CD4-positive, alpha-beta T cell treated with Interleukin-17A for 1 hour (primary cell): Measurements from ENCODE around the gene NVL.
"Not testable (repeated sequence)": the region's sequence is repeated elsewhere in the genome, so short reads cannot be mapped to it uniquely, and the experiment has no call there.

ENCODE experiments used
- DNase-seq: peaks from one replicate; pipeline ENCODE4 v3.0.0-alpha.2; 2020

The NVL gene

GRCh38 chr1:224329842-224330753, at the start of gene NVL:
Gene NVL, minus strand, starts transcription at chr1:224330172. Its CDS starts 45 bp downstream, at chr1:224330127.
- peak; percentile 83 for DNase-seq

- DNase-seq, result no peak
Measured at GRCh38 chr1:224378855-224379631, 49.1 kb upstream of the NVL start.

- peak; percentile 45 for DNase-seq
Measured at GRCh38 chr1:224377676-224378006, 47.7 kb upstream of the NVL start.

GRCh38 chr1:224375059-224375458, 45.1 kb upstream of the NVL start:
- no peak for DNase-seq

GRCh38 chr1:224373008-224373590, 43.1 kb upstream of the NVL start:
- no peak for DNase-seq

GRCh38 chr1:224368409-224368808, 38.4 kb upstream of the NVL start:
- no peak for DNase-seq

- no peak for DNase-seq
Measured at GRCh38 chr1:224359207-224359606, 29.2 kb upstream of the NVL start.

GRCh38 chr1:224358237-224358636, 28.3 kb upstream of the NVL start:
- no peak for DNase-seq

- no peak for DNase-seq
Measured at GRCh38 chr1:224357626-224358124, 27.7 kb upstream of the NVL start.

- peak; percentile 95 for DNase-seq
Measured at GRCh38 chr1:224356685-224357625, 27.0 kb upstream of the NVL start, which contains the start of gene CNIH4. Gene CNIH4, plus strand, starts transcription at chr1:224356879. Its CDS starts 46 bp downstream, at chr1:224356925.

GRCh38 chr1:224353975-224354925, 24.3 kb upstream of the NVL start:
- DNase-seq, result no peak

GRCh38 chr1:224352436-224353085, 22.6 kb upstream of the NVL start:
- not testable (repeated sequence) for DNase-seq

- not testable (repeated sequence) for DNase-seq
Measured at GRCh38 chr1:224349716-224350115, 19.7 kb upstream of the NVL start.

- peak; percentile 25 for DNase-seq
Measured at GRCh38 chr1:224348137-224348536, 18.2 kb upstream of the NVL start.

GRCh38 chr1:224343679-224344078, 13.7 kb upstream of the NVL start:
- DNase-seq, result no peak

- DNase-seq, result peak; percentile 35
Measured at GRCh38 chr1:224340453-224341384, 10.7 kb upstream of the NVL start.

- DNase-seq, result no peak
Measured at GRCh38 chr1:224339442-224340033, 9.6 kb upstream of the NVL start.

GRCh38 chr1:224338150-224338838, 8.3 kb upstream of the NVL start:
- no peak for DNase-seq
